Astrocyte (in vitro differentiated cells and primary cell): Measurements from ENCODE around the gene PDGFC.

ENCODE experiments used
- CTCF ChIP-seq: IDR thresholded peaks from 2 replicates; pipeline ENCODE4 v1.5.1; 2011; ENCODE audit warnings: low read depth, mild to moderate bottlenecking, inconsistent platforms, low read length, moderate library complexity; ENCODE audit not compliant: insufficient read depth
- EZH2 ChIP-seq: IDR thresholded peaks from 2 replicates; pipeline ENCODE4 v1.6.1; 2012; ENCODE audit warnings: mild to moderate bottlenecking, low read length, inconsistent platforms; ENCODE audit not compliant: insufficient read depth

- no peak for TF ChIP-seq CTCF
- TF ChIP-seq EZH2, result no peak
Observed at GRCh38 chr4:156949373-156949814, 22.2 kb downstream of the PDGFC start.
